Common myeloid progenitor, CD34-positive (primary cell): ENCODE measurements around the gene PLEKHG4B.
"Not testable (repeated sequence)": the region's sequence is repeated elsewhere in the genome, so short reads cannot be mapped to it uniquely, and the experiment has no call there.

Experiments
- CTCF ChIA-PET: fragments of 350-600 bp; sonication (Branson Sonifier 250); formaldehyde crosslinking; loops from one replicate; lab custom pipeline; 2021; ENCODE audit warnings: antibody characterized with exemption; lab: Charles Lee
- POLR2A ChIA-PET: fragments of 350-600 bp; sonication (Branson Sonifier 250); formaldehyde crosslinking; loops from one replicate; lab custom pipeline; 2021; ENCODE audit warnings: antibody characterized with exemption; lab: Charles Lee
- DNase-seq, 3 donors: peaks; one replicate each; pipeline versions ENCODE4 v3.0.0 to v3.0.0-alpha.2; 2013
- H3K27ac ChIP-seq, 2 experiments: 1 replicate in 1 of 2; 2 replicates in 1 of 2; pipeline ENCODE4 v1.7.0; 2013; ENCODE audit warnings: inconsistent platforms in 2 of 2, low read length in 2 of 2, mild to moderate bottlenecking in 2 of 2, low read depth in 1 of 2, moderate library complexity in 1 of 2; ENCODE audit not compliant: severe bottlenecking in 2 of 2, insufficient read depth in 1 of 2, poor library complexity in 1 of 2
- H3K27me3 ChIP-seq, 5 experiments: replicated peaks in 2 of 5; 1 replicate in 3 of 5; 2 replicates in 2 of 5; pipeline versions ENCODE4 v1.6.1 to v1.7.0; 2013; ENCODE audit warnings: low read length in 4 of 5, mild to moderate bottlenecking in 2 of 5, moderate library complexity in 2 of 5, inconsistent platforms in 1 of 5; ENCODE audit not compliant: insufficient read depth in 5 of 5, control insufficient read depth in 4 of 5
- H3K36me3 ChIP-seq, 4 experiments: 1 replicate in 2 of 4; 2 replicates in 2 of 4; pipeline versions ENCODE4 v1.6.1 to v1.7.0; 2013; ENCODE audit warnings: low read length in 3 of 4, control low read depth in 1 of 4, mild to moderate bottlenecking in 1 of 4; ENCODE audit not compliant: control insufficient read depth in 4 of 4, insufficient read depth in 4 of 4
- H3K4me1 ChIP-seq, 4 experiments: 1 replicate in 3 of 4; 2 replicates in 1 of 4; pipeline versions ENCODE4 v1.6.1 to v1.7.1; 2013; ENCODE audit warnings: low read length in 3 of 4, mild to moderate bottlenecking in 3 of 4, control low read depth in 1 of 4, inconsistent platforms in 1 of 4, moderate library complexity in 1 of 4; ENCODE audit not compliant: control insufficient read depth in 4 of 4, insufficient read depth in 4 of 4; ENCODE audit errors: control extremely low read depth in 1 of 4
- H3K4me3 ChIP-seq, 7 experiments: 1 replicate in 4 of 7; 2 replicates in 3 of 7; pipeline versions ENCODE4 v1.5.1 to v1.7.0; 2013; ENCODE audit warnings: mild to moderate bottlenecking in 7 of 7, low read length in 6 of 7, moderate library complexity in 6 of 7, inconsistent platforms in 2 of 7, low read depth in 2 of 7, control low read depth in 1 of 7; ENCODE audit not compliant: insufficient read depth in 4 of 7, control insufficient read depth in 1 of 7; ENCODE audit errors: extremely low read depth in 1 of 7
- H3K9me3 ChIP-seq, 5 experiments: 1 replicate in 4 of 5; 2 replicates in 1 of 5; pipeline versions ENCODE4 v1.6.1 to v1.7.1; 2013; ENCODE audit warnings: low read length in 4 of 5, mild to moderate bottlenecking in 2 of 5, inconsistent platforms in 1 of 5, low read depth in 1 of 5, moderate library complexity in 1 of 5; ENCODE audit not compliant: control insufficient read depth in 4 of 5, insufficient read depth in 2 of 5; ENCODE audit errors: control extremely low read depth in 1 of 5
- WGBS: methylation state at CpG from one replicate; pipeline ENCODE4 v1.1.5; 2013; ENCODE audit not compliant: insufficient coverage; 5-methylcytosine and 5-hydroxymethylcytosine counted together

The PLEKHG4B gene

DNA sequence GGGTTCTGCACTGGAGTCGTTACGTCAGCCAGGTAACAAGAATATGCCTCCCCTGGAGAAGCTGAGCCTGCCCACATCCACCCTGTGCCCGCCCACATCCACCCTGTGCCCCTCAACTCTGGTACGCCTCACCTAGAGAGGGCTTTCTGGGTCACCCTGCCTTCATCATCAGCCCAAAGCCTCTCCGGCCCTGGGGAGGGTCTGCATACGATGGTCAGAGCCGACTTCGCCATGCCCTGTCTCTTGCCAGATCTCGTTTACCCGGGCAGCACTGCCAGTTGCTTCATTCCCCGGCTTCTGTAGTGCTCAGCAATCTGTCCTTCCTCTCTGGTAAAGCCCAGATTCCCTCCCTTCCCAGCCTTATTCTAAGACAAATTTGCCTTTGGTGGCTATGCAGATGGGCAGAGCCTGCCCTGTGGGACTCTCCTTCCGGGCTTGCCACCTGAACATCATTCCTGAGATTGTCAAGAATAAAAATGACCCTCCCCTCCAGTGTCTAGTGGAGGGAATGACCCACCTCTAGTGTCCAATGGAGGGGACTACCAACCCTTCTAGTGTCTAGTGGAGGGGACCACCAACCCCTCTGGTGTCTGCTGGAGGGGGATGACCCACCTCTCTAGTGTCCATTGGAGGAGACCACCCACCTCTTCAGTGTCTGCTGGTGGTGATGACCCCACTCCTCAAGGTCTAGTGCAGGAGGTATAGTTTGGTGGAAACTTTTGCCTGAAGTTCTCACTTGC is 3.4 kb downstream of the PLEKHG4B start:
- ChIA-PET CTCF (no interaction called here), POLR2A (no interaction called here)
- H3K9me3 ChIP-seq = no peaks in the 10 kb centered on the region
- 94% methylated on average over 9 of the region's 12 CpGs for WGBS
- no peak for DNase-seq
- no peaks in the 10 kb centered on the region for H3K36me3 ChIP-seq
- H3K27me3 ChIP-seq = peaks cover 0 to 25% (median 2%) of the 10 kb centered on the region in 5 experiments
- H3K4me1 ChIP-seq = peaks cover 0 to 8% (median 0%) of the 10 kb centered on the region in 4 experiments
- no peak overlapping the region for H3K4me3 ChIP-seq
- H3K27ac ChIP-seq = no peak overlapping the region

DNA sequence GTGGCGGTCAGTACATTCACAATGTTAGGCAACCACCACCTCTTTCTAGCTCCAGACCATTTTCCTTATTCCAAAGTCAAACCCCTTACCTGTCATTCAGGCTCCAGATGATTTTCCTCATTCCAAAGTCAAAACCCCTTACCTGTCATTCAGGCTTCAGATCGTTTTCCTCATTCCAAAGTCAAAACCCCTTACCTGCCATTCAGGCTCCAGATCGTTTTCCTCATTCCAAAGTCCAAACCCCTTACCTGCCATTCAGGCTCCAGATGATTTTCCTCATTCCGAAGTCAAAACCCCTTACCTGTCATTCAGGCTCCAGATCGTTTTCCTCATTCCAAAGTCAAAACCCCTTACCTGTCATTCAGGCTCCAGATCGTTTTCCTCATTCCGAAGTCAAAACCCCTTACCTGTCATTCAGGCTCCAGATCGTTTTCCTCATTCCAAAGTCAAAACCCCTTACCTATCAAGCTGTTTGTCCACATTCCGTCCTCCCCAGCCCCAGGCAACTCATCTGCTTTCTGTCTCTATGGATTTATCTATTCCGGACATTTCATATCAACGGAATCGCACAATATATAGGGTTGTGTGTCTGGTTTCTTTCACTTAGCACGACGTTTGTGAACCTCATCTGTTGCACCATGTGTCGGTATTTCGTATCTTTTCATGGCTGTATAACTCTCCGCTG is 5.2 kb downstream of the PLEKHG4B start:
- POLR2A ChIA-PET = no interaction called here
- H3K4me3 ChIP-seq = no peak overlapping the region
- WGBS = 98% methylated on average over 9 of the region's 17 CpGs
- peaks cover 0 to 3% (median 0%) of the 10 kb centered on the region in 4 experiments for H3K4me1 ChIP-seq
- CTCF ChIA-PET = no interaction called here
- H3K9me3 ChIP-seq = no peaks in the 10 kb centered on the region
- no peak for DNase-seq
- no peaks in the 10 kb centered on the region for H3K36me3 ChIP-seq
- no peak overlapping the region for H3K27ac ChIP-seq
- peaks cover 0 to 16% (median 2%) of the 10 kb centered on the region in 5 experiments for H3K27me3 ChIP-seq

- ChIA-PET CTCF (no interaction called here), POLR2A (no interaction called here)
- H3K4me3 ChIP-seq = no peak overlapping the region
- no peak for DNase-seq
- no peaks in the 10 kb centered on the region for H3K36me3 ChIP-seq
- no peak overlapping the region for H3K27ac ChIP-seq
- no CpG with 5 or more reads among the region's 3 CpGs for WGBS
- H3K9me3 ChIP-seq = no peaks in the 10 kb centered on the region
- no peaks in the 10 kb centered on the region for H3K4me1 ChIP-seq
- H3K27me3 ChIP-seq = peaks cover 0 to 5% (median 0%) of the 10 kb centered on the region in 5 experiments
These were observed 7.8 kb downstream of the PLEKHG4B start for GRCh38 chr5:99815-100214.

GRCh38 chr5:102411-103043 is 10.6 kb downstream of the PLEKHG4B start:
- Histone ChIP-seq H3K4me3 (no peak overlapping the region), H3K36me3 (no peaks in the 10 kb centered on the region), H3K4me1 (no peaks in the 10 kb centered on the region), H3K27ac (no peak overlapping the region), H3K9me3 (no peaks in the 10 kb centered on the region), H3K27me3 (peaks cover 0 to 2% (median 0%) of the 10 kb centered on the region in 5 experiments)
- WGBS = 89% methylated on average over 13 of the region's 15 CpGs
- DNase-seq = no peak
- ChIA-PET CTCF (no interaction called here), POLR2A (no interaction called here)

DNA sequence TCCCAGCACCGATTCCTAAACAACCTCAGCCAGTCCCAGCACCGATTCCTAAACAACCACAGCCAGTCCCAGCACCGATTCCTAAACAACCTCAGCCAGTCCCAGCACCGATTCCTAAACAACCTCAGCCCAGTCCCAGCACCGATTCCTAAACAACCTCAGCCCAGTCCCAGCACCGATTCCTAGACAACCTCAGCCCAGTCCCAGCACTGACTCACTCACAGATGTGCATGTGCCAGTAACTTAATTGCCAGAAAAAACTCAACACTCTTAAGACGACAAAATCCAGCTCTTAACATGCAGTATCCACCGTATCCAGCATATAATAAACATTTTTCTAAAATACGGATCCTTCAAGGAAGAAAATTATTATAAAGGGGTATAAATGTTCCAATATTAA is 12.1 kb downstream of the PLEKHG4B start:
- H3K27me3 ChIP-seq, H3K4me3 ChIP-seq, H3K9me3 ChIP-seq, H3K4me1 ChIP-seq, DNase-seq, H3K27ac ChIP-seq, H3K36me3 ChIP-seq: not testable (repeated sequence)
- POLR2A ChIA-PET = interaction anchor here (0.7 kb wide), 1 partner anchor 296 kb away, joined by 3 read pairs; no protein-coding TSS in a partner anchor
- CTCF ChIA-PET = interaction anchor here (1.2 kb wide), 1 partner anchor 56 kb away, joined by 4 read pairs; no protein-coding TSS in a partner anchor
- WGBS = 100% methylated on average over 4 of the region's 9 CpGs

DNA sequence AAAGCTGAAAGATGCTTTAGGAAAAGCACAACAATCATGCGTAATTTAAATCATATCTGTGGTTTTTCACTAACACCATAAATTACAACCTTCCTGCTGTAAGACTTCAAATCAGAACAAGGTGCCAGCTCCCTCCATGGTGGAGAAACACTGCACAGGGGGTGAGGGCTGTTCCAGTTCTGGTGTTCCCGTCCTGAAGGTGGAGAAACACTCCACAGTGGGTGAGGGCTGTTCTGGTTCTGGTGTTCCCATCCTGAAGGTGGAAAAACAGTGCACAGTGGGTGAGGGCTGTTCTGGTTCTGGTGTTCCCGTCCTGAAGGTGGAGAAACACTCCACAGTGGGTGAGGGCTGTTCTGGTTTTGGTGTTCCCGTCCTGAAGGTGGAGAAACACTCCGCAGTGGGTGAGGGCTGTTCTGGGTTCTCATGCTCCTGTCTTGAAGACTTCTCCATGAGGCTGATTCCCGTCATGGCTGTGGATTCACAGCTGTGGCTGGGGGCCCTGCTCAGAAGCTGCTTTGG is 12.9 kb downstream of the PLEKHG4B start:
- Histone ChIP-seq H3K9me3 (no peaks in the 10 kb centered on the region), H3K4me1 (no peaks in the 10 kb centered on the region), H3K36me3 (peaks cover 0 to 1% (median 0%) of the 10 kb centered on the region in 4 experiments), H3K27me3 (no peaks in the 10 kb centered on the region), H3K27ac (no peak overlapping the region), H3K4me3 (no peak overlapping the region)
- ChIA-PET CTCF (interaction anchor here (1.2 to 1.5 kb wide), 2 partner anchors 10 to 55 kb away, joined by 3 to 4 read pairs; no protein-coding TSS in a partner anchor), POLR2A (interaction anchor here (0.7 kb wide), 1 partner anchor 295 kb away, joined by 3 read pairs; no protein-coding TSS in a partner anchor)
- no peak for DNase-seq
- 98% methylated on average over 4 of the region's 6 CpGs for WGBS
